SK-N-MC (cell line): ENCODE measurements around the gene CACTIN.

ENCODE experiments used
- DNase-seq: peaks from one replicate; pipeline ENCODE4 v3.0.0-alpha.2; 2011; ENCODE audit warnings: low read depth, low spot score
- H3K27ac ChIP-seq: fragments of 200-600 bp; sonication (generic); 2 replicates; pipeline ENCODE4 v1.5.1; 2016; ENCODE audit warnings: mixed run types
- H3K36me3 ChIP-seq: fragments of 200-600 bp; sonication (generic); 2 replicates; pipeline ENCODE4 v1.6.1; 2017; ENCODE audit warnings: antibody characterized with exemption, low read length, mixed read lengths; ENCODE audit not compliant: insufficient read depth
- H3K4me3 ChIP-seq: fragments of 200-600 bp; sonication (generic); 2 replicates; pipeline ENCODE4 v1.5.1; 2016
- H3K9ac ChIP-seq: fragments of 200-600 bp; sonication (generic); 2 replicates; pipeline ENCODE4 v1.8.0; 2017; ENCODE audit warnings: mixed run types, mixed read lengths; ENCODE audit not compliant: insufficient read length
- H3K9me3 ChIP-seq: fragments of 200-600 bp; sonication (generic); 2 replicates; pipeline ENCODE4 v1.6.1; 2017; ENCODE audit warnings: low read depth, mild to moderate bottlenecking, antibody characterized with exemption, low read length, moderate library complexity, mixed read lengths
- EZH2 ChIP-seq: fragments of 200-600 bp; sonication (generic); IDR thresholded peaks from one replicate; pipeline ENCODE4 v1.6.1; 2017; ENCODE audit warnings: antibody characterized with exemption
- FOXP2 ChIP-seq: optimal IDR thresholded peaks from 2 replicates; pipeline ENCODE3; 2011; ENCODE audit warnings: mild to moderate bottlenecking, moderate library complexity; ENCODE audit not compliant: insufficient read depth; ENCODE audit errors: extremely low read length, control extremely low read depth
- POLR2AphosphoS5 ChIP-seq: IDR thresholded peaks from 2 replicates; pipeline ENCODE4 v1.6.1; 2012; ENCODE audit warnings: mild to moderate bottlenecking, low read depth, low read length, borderline replicate concordance

The CACTIN gene

GRCh38 chr19:3622224-3622623, 4.4 kb downstream of the CACTIN start:
- H3K27ac ChIP-seq: no peak overlapping the region
- no peak for DNase-seq
- no peaks in the 10 kb centered on the region for H3K9me3 ChIP-seq
- H3K36me3 ChIP-seq: peaks cover 3% of the 10 kb centered on the region; the same call in 1 of the 2 replicates
- TF ChIP-seq EZH2 (no peak), POLR2AphosphoS5 (no peak), FOXP2 (no peak)
- no peak overlapping the region for H3K9ac ChIP-seq
- H3K4me3 ChIP-seq: no peak overlapping the region

GRCh38 chr19:3621689-3622088, 4.9 kb downstream of the CACTIN start:
- Histone ChIP-seq H3K4me3 (no peak overlapping the region), H3K9ac (no peak overlapping the region), H3K9me3 (no peaks in the 10 kb centered on the region), H3K36me3 (peaks cover 3% of the 10 kb centered on the region; the same call in 1 of the 2 replicates), H3K27ac (no peak overlapping the region)
- no peak for TF ChIP-seq EZH2
- TF ChIP-seq POLR2AphosphoS5: no peak
- TF ChIP-seq FOXP2: no peak
- no peak for DNase-seq

- no peak overlapping the region for H3K27ac ChIP-seq
Observed at GRCh38 chr19:3620817-3621547, 5.6 kb downstream of the CACTIN start.

GRCh38 chr19:3620145-3620816, 6.3 kb downstream of the CACTIN start:
- Histone ChIP-seq H3K9ac (no peak overlapping the region), H3K36me3 (peaks cover 3% of the 10 kb centered on the region; the same call in 1 of the 2 replicates), H3K27ac (no peak overlapping the region), H3K4me3 (no peak overlapping the region), H3K9me3 (no peaks in the 10 kb centered on the region)
- DNase-seq: no peak
- TF ChIP-seq POLR2AphosphoS5: no peak
- no peak for TF ChIP-seq EZH2
- no peak for TF ChIP-seq FOXP2

More at GRCh38 chr19:3620817-3621547, 5.6 kb downstream of the CACTIN start:
- TF ChIP-seq EZH2 (no peak), POLR2AphosphoS5 (no peak), FOXP2 (no peak)
- Histone ChIP-seq H3K4me3 (no peak overlapping the region), H3K9ac (no peak overlapping the region), H3K9me3 (no peaks in the 10 kb centered on the region), H3K36me3 (peaks cover 3% of the 10 kb centered on the region; the same call in 1 of the 2 replicates)
- no peak for DNase-seq

GRCh38 chr19:3619631-3620012, 7.0 kb downstream of the CACTIN start:
- Histone ChIP-seq H3K4me3 (no peak overlapping the region), H3K27ac (no peak overlapping the region), H3K36me3 (peaks cover 3% of the 10 kb centered on the region; the same call in 1 of the 2 replicates), H3K9ac (no peak overlapping the region), H3K9me3 (no peaks in the 10 kb centered on the region)
- DNase-seq: no peak
- TF ChIP-seq EZH2 (no peak), POLR2AphosphoS5 (no peak)

- H3K36me3 ChIP-seq: peaks cover 3% of the 10 kb centered on the region; the same call in 1 of the 2 replicates
- no peak overlapping the region for H3K27ac ChIP-seq
- TF ChIP-seq FOXP2 (no peak), EZH2 (no peak), POLR2AphosphoS5 (no peak)
- no peak overlapping the region for H3K9ac ChIP-seq
- H3K9me3 ChIP-seq: no peaks in the 10 kb centered on the region
- H3K4me3 ChIP-seq: no peak overlapping the region
- DNase-seq: no peak
Observed at GRCh38 chr19:3618811-3619630, 7.6 kb downstream of the CACTIN start.

- peaks cover 3% of the 10 kb centered on the region; the same call in 1 of the 2 replicates for H3K36me3 ChIP-seq
Observed at GRCh38 chr19:3618144-3618810, 8.3 kb downstream of the CACTIN start.

More at GRCh38 chr19:3618144-3618810, 8.3 kb downstream of the CACTIN start:
- TF ChIP-seq POLR2AphosphoS5 (no peak), FOXP2 (no peak), EZH2 (no peak)
- DNase-seq: no peak
- Histone ChIP-seq H3K9me3 (no peaks in the 10 kb centered on the region), H3K27ac (no peak overlapping the region), H3K4me3 (no peak overlapping the region), H3K9ac (no peak overlapping the region)
